OCI-LY1 (cell line): ENCODE measurements around the gene COQ2.

Experiments used
- EZH2 ChIP-seq: fragments of 200-600 bp; sonication (generic), shearing (Covaris generic); IDR thresholded peaks from 2 replicates; pipeline ENCODE4 v1.8.0; 2017; ENCODE audit warnings: borderline replicate concordance, mixed run types, mild to moderate bottlenecking, antibody characterized with exemption, low read length, moderate library complexity, mixed read lengths
- TF ChIP-seq, protein P1 (sequence below): fragments of 200-600 bp; sonication (generic), shearing (Covaris generic); IDR thresholded peaks from 2 replicates; pipeline ENCODE4 v1.5.1; 2017; ENCODE audit warnings: mild to moderate bottlenecking, antibody characterized with exemption, low read length, moderate library complexity, mixed read lengths

DNA sequence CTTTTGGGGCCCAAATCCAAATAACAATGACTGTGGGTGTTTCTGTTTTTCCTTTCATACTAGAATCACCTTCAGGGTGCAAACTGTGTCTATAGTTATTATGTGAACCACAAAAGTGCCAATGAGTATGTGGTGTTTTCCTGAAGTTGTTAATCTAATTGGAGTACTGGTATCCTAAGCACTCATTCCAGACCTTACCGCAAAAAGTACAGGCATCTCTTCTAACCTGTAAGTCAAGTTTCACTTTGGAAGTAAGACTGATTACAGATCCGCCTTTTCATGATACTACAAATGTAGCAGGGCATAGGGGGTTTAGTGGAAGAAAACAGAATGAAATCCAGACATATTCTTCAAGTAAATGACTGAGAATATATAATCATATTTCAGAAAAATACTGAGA, 16.1 kb downstream of the COQ2 start:
- TF ChIP-seq, protein P1, sequence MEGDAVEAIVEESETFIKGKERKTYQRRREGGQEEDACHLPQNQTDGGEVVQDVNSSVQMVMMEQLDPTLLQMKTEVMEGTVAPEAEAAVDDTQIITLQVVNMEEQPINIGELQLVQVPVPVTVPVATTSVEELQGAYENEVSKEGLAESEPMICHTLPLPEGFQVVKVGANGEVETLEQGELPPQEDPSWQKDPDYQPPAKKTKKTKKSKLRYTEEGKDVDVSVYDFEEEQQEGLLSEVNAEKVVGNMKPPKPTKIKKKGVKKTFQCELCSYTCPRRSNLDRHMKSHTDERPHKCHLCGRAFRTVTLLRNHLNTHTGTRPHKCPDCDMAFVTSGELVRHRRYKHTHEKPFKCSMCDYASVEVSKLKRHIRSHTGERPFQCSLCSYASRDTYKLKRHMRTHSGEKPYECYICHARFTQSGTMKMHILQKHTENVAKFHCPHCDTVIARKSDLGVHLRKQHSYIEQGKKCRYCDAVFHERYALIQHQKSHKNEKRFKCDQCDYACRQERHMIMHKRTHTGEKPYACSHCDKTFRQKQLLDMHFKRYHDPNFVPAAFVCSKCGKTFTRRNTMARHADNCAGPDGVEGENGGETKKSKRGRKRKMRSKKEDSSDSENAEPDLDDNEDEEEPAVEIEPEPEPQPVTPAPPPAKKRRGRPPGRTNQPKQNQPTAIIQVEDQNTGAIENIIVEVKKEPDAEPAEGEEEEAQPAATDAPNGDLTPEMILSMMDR: no peak
- no peak for TF ChIP-seq EZH2
